MM.1S (cell line): ENCODE results near the gene ZBTB1.

Experiments
- EZH2 ChIP-seq: fragments of 300-600 bp; sonication (generic); optimal IDR thresholded peaks from 2 replicates; pipeline ENCODE3; 2017; ENCODE audit warnings: low read depth, mild to moderate bottlenecking, antibody characterized with exemption, low read length, mixed read lengths
- TF ChIP-seq, protein P1 (sequence below): fragments of 300-600 bp; sonication (generic); IDR thresholded peaks from 2 replicates; pipeline ENCODE4 v1.5.1; 2016; ENCODE audit warnings: antibody characterized with exemption, low read length, mixed read lengths

DNA sequence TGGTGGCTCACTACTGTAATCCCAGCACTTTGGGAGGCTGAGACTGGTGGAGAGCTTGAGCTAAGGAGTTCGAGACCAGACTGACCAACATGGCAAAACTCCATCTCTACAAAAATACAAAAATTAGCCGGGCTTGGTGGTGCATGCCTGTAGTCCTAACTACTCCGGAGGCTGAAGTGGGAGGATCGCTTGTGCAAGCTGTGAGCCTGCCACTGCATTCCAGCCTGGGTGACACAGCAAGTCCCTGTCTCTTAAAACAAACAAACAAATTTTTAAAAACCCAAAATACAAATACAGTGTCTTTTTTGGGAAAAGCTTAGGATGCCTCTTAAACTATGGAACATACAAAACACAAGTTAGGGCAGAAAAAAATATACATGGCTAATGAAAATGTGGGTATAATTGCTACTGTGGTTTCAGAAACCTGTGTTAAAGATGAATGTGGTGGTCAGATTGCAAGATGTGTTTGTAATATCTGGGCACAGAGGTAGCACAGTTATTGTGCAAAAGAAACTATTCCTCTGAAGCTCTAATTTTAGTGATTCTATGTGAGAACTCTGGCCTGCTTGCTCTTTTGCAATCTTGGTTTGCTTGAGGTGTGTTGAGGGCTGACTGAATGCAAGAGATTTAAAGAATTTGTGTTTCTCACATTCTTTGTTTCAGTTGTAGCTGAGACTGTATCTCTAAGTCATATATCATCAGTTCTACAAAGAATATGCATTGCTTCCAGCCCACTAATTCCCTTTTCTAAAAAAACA lies 32.1 kb downstream of the ZBTB1 start:
- TF ChIP-seq, protein P1, sequence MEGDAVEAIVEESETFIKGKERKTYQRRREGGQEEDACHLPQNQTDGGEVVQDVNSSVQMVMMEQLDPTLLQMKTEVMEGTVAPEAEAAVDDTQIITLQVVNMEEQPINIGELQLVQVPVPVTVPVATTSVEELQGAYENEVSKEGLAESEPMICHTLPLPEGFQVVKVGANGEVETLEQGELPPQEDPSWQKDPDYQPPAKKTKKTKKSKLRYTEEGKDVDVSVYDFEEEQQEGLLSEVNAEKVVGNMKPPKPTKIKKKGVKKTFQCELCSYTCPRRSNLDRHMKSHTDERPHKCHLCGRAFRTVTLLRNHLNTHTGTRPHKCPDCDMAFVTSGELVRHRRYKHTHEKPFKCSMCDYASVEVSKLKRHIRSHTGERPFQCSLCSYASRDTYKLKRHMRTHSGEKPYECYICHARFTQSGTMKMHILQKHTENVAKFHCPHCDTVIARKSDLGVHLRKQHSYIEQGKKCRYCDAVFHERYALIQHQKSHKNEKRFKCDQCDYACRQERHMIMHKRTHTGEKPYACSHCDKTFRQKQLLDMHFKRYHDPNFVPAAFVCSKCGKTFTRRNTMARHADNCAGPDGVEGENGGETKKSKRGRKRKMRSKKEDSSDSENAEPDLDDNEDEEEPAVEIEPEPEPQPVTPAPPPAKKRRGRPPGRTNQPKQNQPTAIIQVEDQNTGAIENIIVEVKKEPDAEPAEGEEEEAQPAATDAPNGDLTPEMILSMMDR, result no peak
- TF ChIP-seq EZH2, result no peak
